Mesenchymal stem cell (in vitro differentiated cells and primary cell): Measurements from ENCODE around the gene CACFD1.

Source experiments
- DNase-seq: peaks from one replicate; pipeline ENCODE4 v3.0.0-alpha.2; 2013
- H2AFZ ChIP-seq: one replicate; pipeline ENCODE4 v1.6.1; 2013; ENCODE audit warnings: low read depth, mild to moderate bottlenecking, control low read depth, inconsistent platforms, low read length, moderate library complexity
- H2AK5ac ChIP-seq: 2 replicates; pipeline ENCODE4 v1.6.1; 2013; ENCODE audit warnings: low read length, moderate library complexity, mild to moderate bottlenecking, inconsistent platforms; ENCODE audit not compliant: severe bottlenecking
- H2BK120ac ChIP-seq: one replicate; pipeline ENCODE4 v1.6.1; 2013; ENCODE audit warnings: low read depth, mild to moderate bottlenecking, inconsistent platforms, low read length, moderate library complexity
- H2BK12ac ChIP-seq, 2 experiments: one replicate each; pipeline ENCODE4 v1.6.1; 2013; ENCODE audit warnings: inconsistent platforms in 2 of 2, low read length in 2 of 2, mild to moderate bottlenecking in 2 of 2, moderate library complexity in 2 of 2, control low read depth in 1 of 2
- H2BK15ac ChIP-seq: one replicate; pipeline ENCODE4 v1.6.1; 2013; ENCODE audit warnings: mild to moderate bottlenecking, low read depth, inconsistent platforms; ENCODE audit not compliant: poor library complexity, severe bottlenecking
- H2BK5ac ChIP-seq: 2 replicates; pipeline ENCODE4 v1.6.1; 2013; ENCODE audit warnings: low read depth, mild to moderate bottlenecking, low read length, control low read depth, inconsistent platforms; ENCODE audit not compliant: poor library complexity, severe bottlenecking
- H3K14ac ChIP-seq, 2 experiments: one replicate each; pipeline ENCODE4 v1.6.1; 2013; ENCODE audit warnings: inconsistent platforms in 2 of 2, low read length in 2 of 2, control low read depth in 1 of 2, mild to moderate bottlenecking in 1 of 2, moderate library complexity in 1 of 2
- H3K18ac ChIP-seq, 2 experiments: one replicate each; pipeline ENCODE4 v1.6.1; 2013; ENCODE audit warnings: inconsistent platforms in 2 of 2, low read length in 2 of 2, control low read depth in 1 of 2, low read depth in 1 of 2, mild to moderate bottlenecking in 1 of 2
- H3K23ac ChIP-seq, 2 experiments: one replicate each; pipeline ENCODE4 v1.6.1; 2013; ENCODE audit warnings: inconsistent platforms in 2 of 2, low read length in 2 of 2, mild to moderate bottlenecking in 2 of 2, moderate library complexity in 2 of 2, control low read depth in 1 of 2
- H3K27ac ChIP-seq: 2 replicates; pipeline ENCODE4 v1.5.1; 2013; ENCODE audit warnings: mild to moderate bottlenecking, moderate library complexity, low read length, control low read depth, inconsistent platforms; ENCODE audit not compliant: poor library complexity, severe bottlenecking
- H3K27me3 ChIP-seq, 2 experiments: 2 replicates each; pipeline versions ENCODE4 v1.6.1 to v1.7.0; 2013; ENCODE audit warnings: low read length in 2 of 2, mild to moderate bottlenecking in 2 of 2, moderate library complexity in 2 of 2, control low read depth in 1 of 2, inconsistent platforms in 1 of 2; ENCODE audit not compliant: control insufficient read depth in 1 of 2, insufficient read depth in 1 of 2
- H3K36me3 ChIP-seq, 2 experiments: 2 replicates each; pipeline versions ENCODE4 v1.6.1 to v1.7.0; 2013; ENCODE audit warnings: low read length in 2 of 2, control low read depth in 1 of 2, inconsistent platforms in 1 of 2, low read depth in 1 of 2, mild to moderate bottlenecking in 1 of 2; ENCODE audit not compliant: insufficient read depth in 2 of 2, control insufficient read depth in 1 of 2
- H3K4ac ChIP-seq, 2 experiments: one replicate each; pipeline ENCODE4 v1.6.1; 2013; ENCODE audit warnings: inconsistent platforms in 2 of 2, low read length in 2 of 2, mild to moderate bottlenecking in 2 of 2, moderate library complexity in 2 of 2, control low read depth in 1 of 2, low read depth in 1 of 2
- H3K4me1 ChIP-seq: 2 replicates; pipeline ENCODE4 v1.6.1; 2013; ENCODE audit warnings: low read depth, low read length, control low read depth; ENCODE audit not compliant: control insufficient read depth, insufficient read depth
- H3K4me2 ChIP-seq: 2 replicates; pipeline ENCODE4 v1.6.1; 2013; ENCODE audit warnings: low read length, mild to moderate bottlenecking, inconsistent platforms; ENCODE audit not compliant: poor library complexity, severe bottlenecking
- H3K4me3 ChIP-seq, 2 experiments: 2 replicates each; pipeline versions ENCODE4 v1.5.1 to v1.7.0; 2013; ENCODE audit warnings: low read length in 2 of 2, mild to moderate bottlenecking in 2 of 2, control low read depth in 1 of 2, low read depth in 1 of 2; ENCODE audit not compliant: insufficient read depth in 1 of 2
- H3K79me1 ChIP-seq: replicated peaks from 2 replicates; pipeline ENCODE4 v1.6.1; 2013; ENCODE audit warnings: mild to moderate bottlenecking, control low read depth, low read length, inconsistent platforms; ENCODE audit not compliant: poor library complexity, severe bottlenecking
- H3K9ac ChIP-seq: 2 replicates; pipeline ENCODE4 v1.7.0; 2013; ENCODE audit warnings: mild to moderate bottlenecking, low read length, moderate library complexity
- H3K9me3 ChIP-seq: 2 replicates; pipeline ENCODE4 v1.7.0; 2013; ENCODE audit warnings: mild to moderate bottlenecking, low read length; ENCODE audit not compliant: control insufficient read depth
- H4K8ac ChIP-seq: one replicate; pipeline ENCODE4 v1.6.1; 2013; ENCODE audit warnings: inconsistent platforms, mild to moderate bottlenecking, low read length, moderate library complexity
- H4K91ac ChIP-seq: one replicate; pipeline ENCODE4 v1.6.1; 2013; ENCODE audit warnings: mild to moderate bottlenecking, low read length, inconsistent platforms
- WGBS: methylation state at CpG from one replicate; pipeline ENCODE4 v1.1.7; 2013; ENCODE audit warnings: mixed read lengths; 5-methylcytosine and 5-hydroxymethylcytosine counted together

Gene CACFD1

DNA sequence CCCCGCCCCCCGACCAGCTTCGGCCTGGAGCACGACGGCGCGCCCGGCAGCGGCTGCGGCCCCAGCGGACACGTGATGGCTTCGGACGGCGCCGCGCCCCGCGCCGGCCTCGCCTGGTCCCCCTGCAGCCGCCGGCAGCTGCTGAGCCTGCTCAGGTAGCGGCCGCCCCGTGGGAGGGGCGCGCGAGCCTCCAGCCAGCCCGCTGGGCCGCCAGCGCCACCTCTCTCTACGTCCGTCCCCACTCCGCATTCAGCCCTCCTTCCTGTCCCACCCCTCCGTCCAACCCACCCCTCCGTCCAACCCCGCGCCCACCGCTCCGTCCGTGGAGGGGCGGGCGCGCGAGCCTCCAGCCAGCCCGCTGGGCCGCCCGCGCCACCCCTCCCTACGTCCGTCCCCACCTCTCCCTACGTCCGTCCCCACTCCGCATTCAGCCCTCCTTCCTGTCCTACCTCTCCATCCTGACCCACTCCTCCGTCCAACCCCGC is 31.1 kb upstream of the CACFD1 start:
- Histone ChIP-seq H3K4me2 (peak overlapping the region; percentile 77), H3K4ac (no peak overlapping the region), H3K4me1 (peaks cover 16% of the 10 kb centered on the region), H3K27ac (no peak overlapping the region), H3K14ac (peak overlapping the region in 1 of 2 experiments; percentile 20), H3K4me3 (peak overlapping the region in 1 of 2 experiments; percentile 44), H2BK120ac (peak overlapping the region; percentile 83), H4K8ac (peak overlapping the region; percentile 79), H2AFZ (peak overlapping the region; percentile 62), H3K79me1 (no peaks in the 10 kb centered on the region), H2BK15ac (peak overlapping the region; percentile 79), H4K91ac (peak overlapping the region; percentile 44), H2AK5ac (no peak overlapping the region), H2BK12ac (peak overlapping the region in 1 of 2 experiments; percentile 25), H3K18ac (peak overlapping the region in 1 of 2 experiments; percentile 70), H3K27me3 (peaks cover 14 to 33% of the 10 kb centered on the region in 2 experiments), H3K36me3 (no peaks in the 10 kb centered on the region), H2BK5ac (no peak overlapping the region), H3K23ac (no peak overlapping the region), H3K9me3 (no peaks in the 10 kb centered on the region), H3K9ac (no peak overlapping the region)
- under 1% methylated on average over 41 of the region's 57 CpGs for WGBS
- peak; percentile 14 for DNase-seq

DNA sequence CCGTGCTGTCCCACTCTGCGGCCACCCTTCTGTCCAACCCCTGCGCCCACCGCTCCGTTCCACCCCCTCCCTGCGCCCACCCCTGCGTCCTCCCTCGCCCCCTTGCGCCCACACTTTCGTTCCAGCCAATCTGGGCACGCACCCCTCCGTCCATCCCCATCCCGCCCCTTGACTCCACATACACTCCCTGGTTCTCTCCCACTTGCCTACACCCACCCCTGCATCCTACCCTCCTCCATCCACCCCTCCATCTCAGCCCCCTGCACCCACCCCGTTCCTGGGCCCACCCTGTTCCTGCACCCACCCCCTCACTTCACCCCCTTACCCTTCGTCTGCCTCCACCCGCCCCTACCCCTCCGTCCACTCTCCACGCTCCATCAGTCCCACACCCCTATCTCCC is 30.6 kb upstream of the CACFD1 start:
- Histone ChIP-seq H2BK120ac (no peak overlapping the region), H3K23ac (no peak overlapping the region), H2BK12ac (peak overlapping the region in 1 of 2 experiments; percentile 15), H3K79me1 (no peaks in the 10 kb centered on the region), H3K27ac (no peak overlapping the region), H2AFZ (no peak overlapping the region), H2AK5ac (no peak overlapping the region), H3K4me3 (no peak overlapping the region), H3K9ac (no peak overlapping the region), H4K91ac (peak overlapping the region; percentile 11), H3K18ac (peak overlapping the region in 1 of 2 experiments; percentile 19), H3K4me2 (no peak overlapping the region), H3K27me3 (peaks cover 14 to 33% of the 10 kb centered on the region in 2 experiments), H2BK5ac (no peak overlapping the region), H3K14ac (no peak overlapping the region), H3K36me3 (no peaks in the 10 kb centered on the region), H3K4ac (no peak overlapping the region), H3K4me1 (peaks cover 16% of the 10 kb centered on the region), H3K9me3 (no peaks in the 10 kb centered on the region), H4K8ac (no peak overlapping the region), H2BK15ac (no peak overlapping the region)
- 9% methylated on average over 18 of the region's 18 CpGs for WGBS
- no peak for DNase-seq

DNA sequence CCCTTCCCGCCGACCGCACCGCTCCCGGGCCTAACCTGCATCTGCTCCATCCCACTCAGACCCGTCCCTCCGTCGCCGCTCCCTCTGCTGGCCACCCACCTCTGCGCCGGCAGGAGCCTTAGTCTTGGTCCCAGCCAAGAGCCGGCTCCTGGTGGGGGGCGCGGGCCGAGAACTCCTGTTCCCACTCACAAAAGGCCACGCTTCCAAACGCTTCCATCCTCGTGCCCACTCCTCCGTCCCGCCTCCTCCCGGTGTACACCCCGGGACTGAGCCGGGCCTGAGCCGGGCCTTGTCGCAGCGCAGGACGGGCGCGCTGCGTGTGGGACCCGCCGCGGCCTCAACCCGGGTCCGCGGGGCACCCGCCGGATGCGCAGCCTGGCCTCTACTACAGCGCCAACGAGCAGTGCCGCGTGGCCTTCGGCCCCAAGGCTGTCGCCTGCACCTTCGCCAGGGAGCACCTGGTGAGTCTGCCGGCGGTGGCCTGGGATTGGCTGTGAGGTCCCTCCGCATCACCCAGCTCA is 30.1 kb upstream of the CACFD1 start:
- H3K36me3 ChIP-seq, result no peaks in the 10 kb centered on the region
- H3K9ac ChIP-seq, result no peak overlapping the region
- no peak overlapping the region for H3K27ac ChIP-seq
- H3K4ac ChIP-seq, result no peak overlapping the region
- no peak overlapping the region for H2BK120ac ChIP-seq
- H3K4me3 ChIP-seq, result no peak overlapping the region
- H4K91ac ChIP-seq, result no peak overlapping the region
- no peak overlapping the region for H3K4me2 ChIP-seq
- peaks cover 16% of the 10 kb centered on the region for H3K4me1 ChIP-seq
- no peak overlapping the region for H2AFZ ChIP-seq
- H3K23ac ChIP-seq, result peak overlapping the region in 1 of 2 experiments; percentile 62
- no peak overlapping the region for H2AK5ac ChIP-seq
- peak overlapping the region in 1 of 2 experiments; percentile 31 for H2BK12ac ChIP-seq
- peak; percentile 45 for DNase-seq
- 22% methylated on average over 49 of the region's 49 CpGs for WGBS
- H2BK5ac ChIP-seq, result no peak overlapping the region
- no peak overlapping the region for H2BK15ac ChIP-seq
- peak overlapping the region in 1 of 2 experiments; percentile 21 for H3K18ac ChIP-seq
- no peak overlapping the region for H3K14ac ChIP-seq
- H3K9me3 ChIP-seq, result no peaks in the 10 kb centered on the region
- peak overlapping the region; percentile 45 for H4K8ac ChIP-seq
- H3K27me3 ChIP-seq, result peaks cover 14 to 33% of the 10 kb centered on the region in 2 experiments
- H3K79me1 ChIP-seq, result no peaks in the 10 kb centered on the region

DNA sequence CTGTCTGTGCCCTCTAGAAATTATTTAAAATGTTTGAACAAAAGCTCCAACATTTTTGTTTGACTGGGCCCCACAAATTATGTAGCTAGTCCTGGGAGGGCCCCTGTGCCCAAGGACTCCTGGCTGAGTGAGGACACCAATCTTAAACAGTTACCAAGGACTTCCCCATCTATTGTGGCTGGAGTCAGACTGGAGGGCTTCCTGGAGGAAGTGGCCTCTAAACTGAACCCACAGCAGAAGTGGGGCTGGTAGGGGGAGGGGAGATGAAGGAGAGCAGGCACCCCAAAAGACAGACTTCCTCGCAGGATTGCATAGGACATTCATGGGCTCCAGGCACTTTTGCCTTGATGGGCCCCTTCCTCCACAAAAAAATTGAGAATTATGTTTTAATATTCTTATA is 29.5 kb upstream of the CACFD1 start:
- DNase-seq, result no peak
- H4K91ac ChIP-seq, result no peak overlapping the region
- H3K79me1 ChIP-seq, result no peaks in the 10 kb centered on the region
- H3K4me2 ChIP-seq, result no peak overlapping the region
- H3K4me1 ChIP-seq, result peaks cover 16% of the 10 kb centered on the region
- no peak overlapping the region for H2AK5ac ChIP-seq
- no peak overlapping the region for H3K23ac ChIP-seq
- no peak overlapping the region for H2BK5ac ChIP-seq
- H2BK12ac ChIP-seq, result no peak overlapping the region
- H2BK120ac ChIP-seq, result no peak overlapping the region
- H3K36me3 ChIP-seq, result no peaks in the 10 kb centered on the region
- H4K8ac ChIP-seq, result no peak overlapping the region
- H3K27me3 ChIP-seq, result peaks cover 14 to 33% of the 10 kb centered on the region in 2 experiments
- H2BK15ac ChIP-seq, result no peak overlapping the region
- no peak overlapping the region for H3K18ac ChIP-seq
- no peak overlapping the region for H3K4me3 ChIP-seq
- no peak overlapping the region for H3K4ac ChIP-seq
- H2AFZ ChIP-seq, result no peak overlapping the region
- no peak overlapping the region for H3K9ac ChIP-seq
- no peak overlapping the region for H3K27ac ChIP-seq
- H3K14ac ChIP-seq, result no peak overlapping the region
- no peaks in the 10 kb centered on the region for H3K9me3 ChIP-seq
- no CpG with 5 or more reads among the region's 1 CpG for WGBS
